HEK293T (cell line): ENCODE measurements around the gene PPP1CA.

ENCODE experiments used
- CTBP1 ChIP-seq: fragments of 450-650 bp; IDR thresholded peaks from 2 replicates; pipeline ENCODE4 v1.6.1; 2016; ENCODE audit warnings: borderline replicate concordance
- ELF4 ChIP-seq: fragments of 450-650 bp; IDR thresholded peaks from 2 replicates; pipeline ENCODE4 v1.6.1; 2017; ENCODE audit warnings: antibody characterized with exemption
- FOXA1 ChIP-seq: fragments of 450-650 bp; IDR thresholded peaks from 2 replicates; pipeline ENCODE4 v1.6.1; 2016; ENCODE audit warnings: mild to moderate bottlenecking
- FOXM1 ChIP-seq: fragments of 450-650 bp; IDR thresholded peaks from 2 replicates; pipeline ENCODE4 v1.6.1; 2017; ENCODE audit warnings: mild to moderate bottlenecking, borderline replicate concordance
- LEF1 ChIP-seq: fragments of 450-650 bp; IDR thresholded peaks from 2 replicates; pipeline ENCODE4 v1.6.1; 2017; ENCODE audit warnings: mild to moderate bottlenecking, borderline replicate concordance
- NFRKB ChIP-seq: fragments of 450-650 bp; IDR thresholded peaks from 2 replicates; pipeline ENCODE4 v1.6.1; 2016; ENCODE audit warnings: mild to moderate bottlenecking, moderate library complexity
- PKNOX1 ChIP-seq: fragments of 450-650 bp; IDR thresholded peaks from 2 replicates; pipeline ENCODE4 v1.6.1; 2016
- SP1 ChIP-seq: fragments of 450-650 bp; IDR thresholded peaks from 2 replicates; pipeline ENCODE4 v1.6.1; 2017
- SUZ12 ChIP-seq: fragments of 450-650 bp; IDR thresholded peaks from 2 replicates; pipeline ENCODE4 v1.6.1; 2016; ENCODE audit warnings: mild to moderate bottlenecking

GRCh38 chr11:67400942-67401494 is 640 bp downstream of the PPP1CA start:
- TF ChIP-seq NFRKB (no peak), CTBP1 (no peak), FOXA1 (no peak), SP1 (no peak), LEF1 (no peak), PKNOX1 (no peak), FOXM1 (no peak), ELF4 (no peak), SUZ12 (no peak)
